ENCODE results near the gene XPO5. TPM values are rescaled to one million over a fixed set of nuclear protein-coding genes. Genes with fewer than 3 reads are reported as not detected.
"Not testable (repeated sequence)": the region's sequence is repeated elsewhere in the genome, so short reads cannot be mapped to it uniquely, and the experiment has no call there.

XPO5 gene
- total RNA-seq, 4 donors from 2014 or later = 17.3 to 55.3 (median 27.8) TPM

GRCh38 chr6:43547222-43547621 lies 28.6 kb downstream of the XPO5 start:
- Histone ChIP-seq H3K9me3 (no peaks in the 10 kb centered on the region), H3K36me3 (peaks cover 0 to 89% (median 0%) of the 10 kb centered on the region in 3 donors), H3K4me1 (no peaks in the 10 kb centered on the region), H3K4me3 (no peak overlapping the region), H3K27ac (no peak overlapping the region), H3K27me3 (no peaks in the 10 kb centered on the region)
- TF ChIP-seq POLR2A (IDR thresholded peaks at IDR 0.05) = no peak
- TF ChIP-seq CTCF (IDR thresholded peaks at IDR 0.05) = no peak
- DNase-seq = no peak

- H3K4me1 ChIP-seq = no peaks in the 10 kb centered on the region
- DNase-seq = no peak
- no peaks in the 10 kb centered on the region for H3K27me3 ChIP-seq
- H3K36me3 ChIP-seq = peaks cover 0 to 71% (median 0%) of the 10 kb centered on the region in 3 donors
- no peak for TF ChIP-seq POLR2A (IDR thresholded peaks at IDR 0.05)
- no peak for TF ChIP-seq CTCF (IDR thresholded peaks at IDR 0.05)
- no peak overlapping the region for H3K27ac ChIP-seq
- no peak overlapping the region for H3K4me3 ChIP-seq
- H3K9me3 ChIP-seq = no peaks in the 10 kb centered on the region
Observed at GRCh38 chr6:43544461-43544860, 31.4 kb downstream of the XPO5 start.

- TF ChIP-seq POLR2A (IDR thresholded peaks at IDR 0.05) (no peak), CTCF (IDR thresholded peaks at IDR 0.05) (no peak)
- Histone ChIP-seq H3K27me3 (no peaks in the 10 kb centered on the region), H3K9me3 (no peaks in the 10 kb centered on the region), H3K27ac (no peak overlapping the region), H3K4me1 (no peaks in the 10 kb centered on the region), H3K4me3 (no peak overlapping the region), H3K36me3 (peaks cover 0 to 49% (median 0%) of the 10 kb centered on the region in 3 donors)
- no peak for DNase-seq
Observed at GRCh38 chr6:43541774-43542471, 33.9 kb downstream of the XPO5 start.

- TF ChIP-seq POLR2A (IDR thresholded peaks at IDR 0.05) (no peak), CTCF (IDR thresholded peaks at IDR 0.05) (no peak)
- no peaks in the 10 kb centered on the region for H3K9me3 ChIP-seq
- H3K27ac ChIP-seq = no peak overlapping the region
- peaks cover 0 to 37% (median 0%) of the 10 kb centered on the region in 3 donors for H3K36me3 ChIP-seq
- DNase-seq = no peak
- no peak overlapping the region for H3K4me3 ChIP-seq
- H3K4me1 ChIP-seq = no peaks in the 10 kb centered on the region
- no peaks in the 10 kb centered on the region for H3K27me3 ChIP-seq
Observed at GRCh38 chr6:43540507-43540906, 35.3 kb downstream of the XPO5 start.

- not testable (repeated sequence) for H3K27me3 ChIP-seq, H3K9me3 ChIP-seq, DNase-seq, H3K4me1 ChIP-seq, H3K27ac ChIP-seq, H3K4me3 ChIP-seq
- peaks cover 0 to 27% (median 0%) of the 10 kb centered on the region in 3 donors for H3K36me3 ChIP-seq
Observed at GRCh38 chr6:43539409-43539808, 36.4 kb downstream of the XPO5 start.

GRCh38 chr6:43538986-43539385 lies 36.9 kb downstream of the XPO5 start:
- H3K9me3 ChIP-seq, H3K4me1 ChIP-seq, H3K4me3 ChIP-seq, H3K27ac ChIP-seq, DNase-seq, H3K27me3 ChIP-seq: not testable (repeated sequence)
- H3K36me3 ChIP-seq = peaks cover 0 to 31% (median 0%) of the 10 kb centered on the region in 3 donors

- H3K27me3 ChIP-seq = no peaks in the 10 kb centered on the region
- H3K4me3 ChIP-seq = no peak overlapping the region
- H3K4me1 ChIP-seq = no peaks in the 10 kb centered on the region
- H3K27ac ChIP-seq = no peak overlapping the region
- no peak for DNase-seq
- TF ChIP-seq CTCF (IDR thresholded peaks at IDR 0.05) = no peak
- no peak for TF ChIP-seq POLR2A (IDR thresholded peaks at IDR 0.05)
- no peaks in the 10 kb centered on the region for H3K9me3 ChIP-seq
- H3K36me3 ChIP-seq = peaks cover 0 to 56% (median 2%) of the 10 kb centered on the region in 3 donors
Observed at GRCh38 chr6:43532201-43532600, 43.6 kb downstream of the XPO5 start.
